Naive B cell (primary cell): Measurements from ENCODE around the gene BRPF3. TPM values are rescaled to one million over a fixed set of nuclear protein-coding genes. Genes with fewer than 3 reads are reported as not detected.

Source experiments
- polyA plus RNA-seq, 6 donors: library from polyadenylated mRNA; unstranded; fragments of 300-500 nt; fragmentation: Illumina TruSeq; gene quantifications; one replicate each; pipeline ENCODE4 v1.2.3, GENCODE V29; 2021; ENCODE audit warnings: low read depth in 6 of 6

The BRPF3 gene
- polyA plus RNA-seq, 6 donors from 2014 or later = 4.8 to 13.4 (median 5.8) TPM

Other genes starting within 250 kb of the BRPF3 start
- gene SLC26A8, start 172.1 kb upstream of the BRPF3 start, polyA plus RNA-seq = not detected
- 10 to 100 TPM; 21.5 to 56.5 (median 46.4) TPM for gene MAPK14, start 168.9 kb upstream of the BRPF3 start, polyA plus RNA-seq
- 10 to 100 TPM; 23.5 to 76.5 (median 53.0) TPM for gene MAPK13, start 66.2 kb upstream of the BRPF3 start, polyA plus RNA-seq
- gene PNPLA1, start 73.3 kb downstream of the BRPF3 start, polyA plus RNA-seq = under 1 TPM in 1 of 6 donors, not detected in 5; 0.27 TPM
- gene BNIP5, start 140.1 kb downstream of the BRPF3 start, polyA plus RNA-seq = not detected
- gene ETV7, start 190.9 kb downstream of the BRPF3 start, polyA plus RNA-seq = not detected
- gene PXT1, start 246.1 kb downstream of the BRPF3 start, polyA plus RNA-seq = not detected
- 10 to 100 TPM; 44.3 to 57.7 (median 52.0) TPM for gene KCTD20, start 246.3 kb downstream of the BRPF3 start, polyA plus RNA-seq